SK-N-SH treated with all-trans-retinoic acid at 6 μM for 48 hours (cell line): Measurements from ENCODE around the gene NPM3.

ENCODE experiments used
- ATAC-seq: fragments of 200-7000 bp; cut with Tn5 transposase; 3 replicates; pipeline ENCODE4 v1.9.1; 2020; ENCODE audit warnings: mild to moderate bottlenecking, moderate library complexity
- ARNTL ChIP-seq: fragments of 450-650 bp; formaldehyde crosslinking; IDR thresholded peaks from 2 replicates; pipeline ENCODE4 v1.5.0; 2020; ENCODE audit warnings: low read depth, mild to moderate bottlenecking, moderate library complexity, borderline replicate concordance
- BACH2 ChIP-seq: fragments of 250-450 bp; sonication (Bioruptor Pico); IDR thresholded peaks from 2 replicates; pipeline ENCODE4 v1.9.0; 2021; ENCODE audit warnings: mild to moderate bottlenecking, borderline replicate concordance
- CSDC2 ChIP-seq: fragments of 250-450 bp; sonication (Bioruptor Pico); IDR thresholded peaks from 2 replicates; pipeline ENCODE4 v1.5.0; 2020; ENCODE audit warnings: mild to moderate bottlenecking, moderate library complexity
- GLIS3 ChIP-seq: fragments of 250-450 bp; sonication (Bioruptor Pico); IDR thresholded peaks from 2 replicates; pipeline ENCODE4 v1.5.0; 2020; ENCODE audit warnings: mild to moderate bottlenecking, moderate library complexity
- ISL1 ChIP-seq: fragments of 250-450 bp; sonication (Bioruptor Pico); IDR thresholded peaks from 2 replicates; pipeline ENCODE4 v2.1.2; 2022; ENCODE audit warnings: mild to moderate bottlenecking, moderate library complexity
- OSR1 ChIP-seq: fragments of 250-450 bp; sonication (Bioruptor Pico); IDR thresholded peaks from 2 replicates; pipeline ENCODE4 v1.8.0; 2022; ENCODE audit warnings: moderate library complexity, mild to moderate bottlenecking, inconsistent platforms
- PPARA ChIP-seq: fragments of 250-450 bp; sonication (Bioruptor Pico); IDR thresholded peaks from 2 replicates; pipeline ENCODE4 v1.5.0; 2020; ENCODE audit warnings: mild to moderate bottlenecking, borderline replicate concordance
- RARB ChIP-seq: fragments of 250-450 bp; sonication (Bioruptor Pico); IDR thresholded peaks from 2 replicates; pipeline ENCODE4 v1.8.0; 2021; ENCODE audit warnings: mild to moderate bottlenecking, moderate library complexity
- SNAI2 ChIP-seq: fragments of 250-450 bp; sonication (Bioruptor Pico); IDR thresholded peaks from 2 replicates; pipeline ENCODE4 v1.5.0; 2020; ENCODE audit warnings: mild to moderate bottlenecking, moderate library complexity
- TCF4 ChIP-seq: fragments of 250-450 bp; sonication (Bioruptor Pico); IDR thresholded peaks from 2 replicates; pipeline ENCODE4 v1.8.0; 2021; ENCODE audit warnings: mild to moderate bottlenecking, moderate library complexity, borderline replicate concordance
- TOX ChIP-seq: fragments of 250-450 bp; sonication (Bioruptor Pico); IDR thresholded peaks from 2 replicates; pipeline ENCODE4 v1.8.0; 2021; ENCODE audit warnings: mild to moderate bottlenecking, moderate library complexity, borderline replicate concordance
- ZC3H10 ChIP-seq: fragments of 250-450 bp; sonication (Bioruptor Pico); IDR thresholded peaks from 2 replicates; pipeline ENCODE4 v1.5.1; 2021; ENCODE audit warnings: mild to moderate bottlenecking, moderate library complexity
- ZFP30 ChIP-seq: fragments of 450-650 bp; formaldehyde crosslinking; IDR thresholded peaks from 2 replicates; pipeline ENCODE4 v1.5.0; 2022; ENCODE audit warnings: mild to moderate bottlenecking, moderate library complexity
- ZNF565 ChIP-seq: fragments of 450-650 bp; formaldehyde crosslinking; conservative IDR thresholded peaks from 2 replicates; pipeline ENCODE4 v1.5.0; 2020; ENCODE audit warnings: low read depth, mild to moderate bottlenecking, moderate library complexity
- ZNF70 ChIP-seq: fragments of 450-650 bp; formaldehyde crosslinking; IDR thresholded peaks from 2 replicates; pipeline ENCODE4 v1.5.0; 2020; ENCODE audit warnings: mild to moderate bottlenecking, moderate library complexity
- ZNF8 ChIP-seq: fragments of 450-650 bp; formaldehyde crosslinking; IDR thresholded peaks from 2 replicates; pipeline ENCODE4 v1.5.0; 2020; ENCODE audit warnings: mild to moderate bottlenecking, moderate library complexity
- TF ChIP-seq, protein P1 (sequence below): fragments of 250-450 bp; sonication (Bioruptor Pico); IDR thresholded peaks from 2 replicates; pipeline ENCODE4 v1.5.0; 2020; ENCODE audit warnings: mild to moderate bottlenecking, moderate library complexity
- TF ChIP-seq, protein P2 (sequence below): fragments of 250-450 bp; sonication (Bioruptor Pico); IDR thresholded peaks from 2 replicates; pipeline ENCODE4 v1.5.1; 2020; ENCODE audit warnings: low read depth, mild to moderate bottlenecking, moderate library complexity
- TF ChIP-seq, protein P3 (sequence below): fragments of 250-450 bp; sonication (Bioruptor Pico); IDR thresholded peaks from 2 replicates; pipeline ENCODE4 v1.8.0; 2021; ENCODE audit warnings: low read depth, mild to moderate bottlenecking, moderate library complexity, borderline replicate concordance
- TF ChIP-seq, protein P4 (sequence below): fragments of 250-450 bp; sonication (Bioruptor Pico); IDR thresholded peaks from 2 replicates; pipeline ENCODE4 v1.8.0; 2020; ENCODE audit warnings: mild to moderate bottlenecking, moderate library complexity, borderline replicate concordance

The NPM3 gene

DNA sequence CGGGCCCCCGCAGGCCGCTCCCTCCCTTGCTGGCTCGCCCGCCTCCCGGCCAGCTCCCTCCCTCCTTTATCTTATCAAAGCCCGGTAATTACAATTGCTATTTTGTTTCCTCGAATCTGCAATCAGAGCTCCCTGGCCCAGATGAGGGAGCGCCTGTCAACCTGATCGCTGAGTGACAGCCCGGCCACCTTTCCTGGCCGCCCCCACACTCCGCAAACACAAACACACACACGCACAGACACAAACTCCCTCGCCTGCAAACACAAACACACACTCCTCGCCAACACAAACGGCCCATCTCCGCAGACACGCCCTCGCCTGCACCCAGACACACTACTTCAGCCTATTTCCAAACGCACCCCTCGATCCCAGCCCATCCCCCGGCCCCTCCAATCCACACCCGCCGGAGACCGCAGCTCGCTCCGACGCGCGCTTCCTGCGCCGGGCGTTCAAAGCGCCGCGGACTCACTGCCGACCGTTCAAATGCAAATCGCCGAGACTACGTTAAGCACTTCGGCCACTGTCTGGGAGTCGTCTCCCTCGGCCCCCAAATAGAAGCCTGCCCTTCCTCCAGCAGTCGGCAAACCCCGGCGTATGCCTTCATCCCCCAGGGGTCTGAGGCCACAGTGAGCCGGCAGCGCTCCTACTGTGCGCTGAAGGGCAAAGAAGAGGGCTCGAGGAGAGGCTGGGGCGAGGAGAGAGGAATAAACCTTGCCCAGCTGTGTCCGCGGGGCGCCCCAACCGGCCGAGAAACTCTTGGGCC is 4.3 kb downstream of the NPM3 start:
- TF ChIP-seq CSDC2 (CRISPR knock-in tag) (no peak), ZNF8 (CRISPR knock-in tag) (no peak)
- TF ChIP-seq, protein P1, sequence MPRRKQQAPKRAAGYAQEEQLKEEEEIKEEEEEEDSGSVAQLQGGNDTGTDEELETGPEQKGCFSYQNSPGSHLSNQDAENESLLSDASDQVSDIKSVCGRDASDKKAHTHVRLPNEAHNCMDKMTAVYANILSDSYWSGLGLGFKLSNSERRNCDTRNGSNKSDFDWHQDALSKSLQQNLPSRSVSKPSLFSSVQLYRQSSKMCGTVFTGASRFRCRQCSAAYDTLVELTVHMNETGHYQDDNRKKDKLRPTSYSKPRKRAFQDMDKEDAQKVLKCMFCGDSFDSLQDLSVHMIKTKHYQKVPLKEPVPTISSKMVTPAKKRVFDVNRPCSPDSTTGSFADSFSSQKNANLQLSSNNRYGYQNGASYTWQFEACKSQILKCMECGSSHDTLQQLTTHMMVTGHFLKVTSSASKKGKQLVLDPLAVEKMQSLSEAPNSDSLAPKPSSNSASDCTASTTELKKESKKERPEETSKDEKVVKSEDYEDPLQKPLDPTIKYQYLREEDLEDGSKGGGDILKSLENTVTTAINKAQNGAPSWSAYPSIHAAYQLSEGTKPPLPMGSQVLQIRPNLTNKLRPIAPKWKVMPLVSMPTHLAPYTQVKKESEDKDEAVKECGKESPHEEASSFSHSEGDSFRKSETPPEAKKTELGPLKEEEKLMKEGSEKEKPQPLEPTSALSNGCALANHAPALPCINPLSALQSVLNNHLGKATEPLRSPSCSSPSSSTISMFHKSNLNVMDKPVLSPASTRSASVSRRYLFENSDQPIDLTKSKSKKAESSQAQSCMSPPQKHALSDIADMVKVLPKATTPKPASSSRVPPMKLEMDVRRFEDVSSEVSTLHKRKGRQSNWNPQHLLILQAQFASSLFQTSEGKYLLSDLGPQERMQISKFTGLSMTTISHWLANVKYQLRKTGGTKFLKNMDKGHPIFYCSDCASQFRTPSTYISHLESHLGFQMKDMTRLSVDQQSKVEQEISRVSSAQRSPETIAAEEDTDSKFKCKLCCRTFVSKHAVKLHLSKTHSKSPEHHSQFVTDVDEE: no peak
- no peak for ATAC-seq

DNA sequence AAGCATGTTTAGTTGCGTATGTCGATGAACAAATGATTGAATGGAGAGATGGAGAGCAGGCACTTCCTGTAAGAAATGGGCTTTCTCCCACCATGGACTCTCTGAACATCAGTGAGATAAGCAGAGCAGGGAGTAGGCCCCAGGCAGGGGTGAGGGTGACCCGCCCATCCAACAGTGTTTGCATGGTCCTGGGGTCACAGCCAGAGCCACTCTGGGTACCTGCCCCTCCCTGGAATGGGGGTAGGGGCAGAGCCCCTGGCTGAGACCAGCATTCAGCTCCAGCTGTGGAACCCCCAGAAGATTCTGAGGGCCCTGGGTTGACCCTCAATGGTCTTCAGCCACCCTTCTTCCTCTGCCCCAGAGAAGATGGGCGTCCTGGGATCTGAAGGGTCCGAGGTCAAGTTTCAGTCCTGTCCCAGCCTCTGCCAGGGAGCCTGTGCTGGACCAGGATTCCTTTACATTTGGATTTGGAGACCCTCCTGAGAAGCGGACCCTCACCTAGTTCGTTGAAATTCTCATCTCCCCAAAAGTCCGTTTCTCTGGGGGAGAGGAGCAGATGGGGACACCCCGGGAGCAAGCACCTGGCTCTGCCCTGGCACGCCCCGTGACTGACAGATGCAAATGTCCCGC is 5.0 kb downstream of the NPM3 start:
- ATAC-seq: no peak

DNA sequence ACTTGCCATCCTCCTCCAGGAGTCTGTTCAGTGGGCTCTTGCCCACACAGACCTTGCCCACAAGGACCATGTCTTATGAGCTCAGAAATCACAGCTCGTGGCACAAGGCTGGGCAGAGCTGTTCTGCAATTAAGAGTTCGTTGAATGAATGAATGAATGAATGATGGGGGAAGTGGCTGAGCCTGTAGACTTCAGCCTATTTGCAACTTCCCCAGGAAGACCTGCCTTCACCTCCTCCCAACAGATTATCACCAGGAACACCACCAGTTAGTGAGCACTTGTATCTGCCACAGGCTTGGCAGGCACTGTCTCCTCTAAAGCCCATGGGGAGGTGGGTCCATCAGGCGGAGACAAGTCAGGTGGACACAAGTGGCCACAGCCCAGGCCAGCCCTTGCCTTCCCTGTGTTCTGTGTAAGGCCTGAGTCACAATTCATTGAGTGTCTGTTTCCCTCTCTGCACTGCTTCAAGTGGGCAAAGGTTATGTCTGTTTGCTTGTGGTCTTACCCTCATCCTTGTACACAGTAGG is 5.6 kb downstream of the NPM3 start:
- no peak for ATAC-seq

More for the DNA sequence above, 5.0 kb downstream of the NPM3 start:
- TF ChIP-seq RARB: no peak
- no peak for TF ChIP-seq ZNF70
- no peak for TF ChIP-seq SNAI2 (CRISPR knock-in tag)
- TF ChIP-seq BACH2 (CRISPR knock-in tag): no peak
- no peak for TF ChIP-seq PPARA (CRISPR knock-in tag)
- TF ChIP-seq, protein P2, sequence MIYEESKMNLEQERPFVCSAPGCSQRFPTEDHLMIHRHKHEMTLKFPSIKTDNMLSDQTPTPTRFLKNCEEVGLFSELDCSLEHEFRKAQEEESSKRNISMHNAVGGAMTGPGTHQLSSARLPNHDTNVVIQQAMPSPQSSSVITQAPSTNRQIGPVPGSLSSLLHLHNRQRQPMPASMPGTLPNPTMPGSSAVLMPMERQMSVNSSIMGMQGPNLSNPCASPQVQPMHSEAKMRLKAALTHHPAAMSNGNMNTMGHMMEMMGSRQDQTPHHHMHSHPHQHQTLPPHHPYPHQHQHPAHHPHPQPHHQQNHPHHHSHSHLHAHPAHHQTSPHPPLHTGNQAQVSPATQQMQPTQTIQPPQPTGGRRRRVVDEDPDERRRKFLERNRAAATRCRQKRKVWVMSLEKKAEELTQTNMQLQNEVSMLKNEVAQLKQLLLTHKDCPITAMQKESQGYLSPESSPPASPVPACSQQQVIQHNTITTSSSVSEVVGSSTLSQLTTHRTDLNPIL (CRISPR knock-in tag): no peak
- no peak for TF ChIP-seq TCF4

More for the DNA sequence above, 5.6 kb downstream of the NPM3 start:
- TF ChIP-seq GLIS3 (no peak), SNAI2 (CRISPR knock-in tag) (no peak), TOX (no peak), RARB (no peak), ISL1 (no peak), ARNTL (CRISPR knock-in tag) (no peak), OSR1 (CRISPR knock-in tag) (no peak), BACH2 (CRISPR knock-in tag) (no peak), CSDC2 (CRISPR knock-in tag) (no peak), ZFP30 (no peak), ZNF8 (CRISPR knock-in tag) (no peak), ZNF565 (CRISPR knock-in tag) (no peak), TCF4 (no peak), ZC3H10 (CRISPR knock-in tag) (no peak), ZNF70 (no peak), PPARA (CRISPR knock-in tag) (no peak)
- TF ChIP-seq, protein P3, sequence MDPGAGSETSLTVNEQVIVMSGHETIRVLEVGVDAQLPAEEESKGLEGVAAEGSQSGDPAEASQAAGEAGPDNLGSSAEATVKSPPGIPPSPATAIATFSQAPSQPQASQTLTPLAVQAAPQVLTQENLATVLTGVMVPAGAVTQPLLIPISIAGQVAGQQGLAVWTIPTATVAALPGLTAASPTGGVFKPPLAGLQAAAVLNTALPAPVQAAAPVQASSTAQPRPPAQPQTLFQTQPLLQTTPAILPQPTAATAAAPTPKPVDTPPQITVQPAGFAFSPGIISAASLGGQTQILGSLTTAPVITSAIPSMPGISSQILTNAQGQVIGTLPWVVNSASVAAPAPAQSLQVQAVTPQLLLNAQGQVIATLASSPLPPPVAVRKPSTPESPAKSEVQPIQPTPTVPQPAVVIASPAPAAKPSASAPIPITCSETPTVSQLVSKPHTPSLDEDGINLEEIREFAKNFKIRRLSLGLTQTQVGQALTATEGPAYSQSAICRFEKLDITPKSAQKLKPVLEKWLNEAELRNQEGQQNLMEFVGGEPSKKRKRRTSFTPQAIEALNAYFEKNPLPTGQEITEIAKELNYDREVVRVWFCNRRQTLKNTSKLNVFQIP (CRISPR knock-in tag): no peak
- TF ChIP-seq, protein P1: no peak
- TF ChIP-seq, protein P4, sequence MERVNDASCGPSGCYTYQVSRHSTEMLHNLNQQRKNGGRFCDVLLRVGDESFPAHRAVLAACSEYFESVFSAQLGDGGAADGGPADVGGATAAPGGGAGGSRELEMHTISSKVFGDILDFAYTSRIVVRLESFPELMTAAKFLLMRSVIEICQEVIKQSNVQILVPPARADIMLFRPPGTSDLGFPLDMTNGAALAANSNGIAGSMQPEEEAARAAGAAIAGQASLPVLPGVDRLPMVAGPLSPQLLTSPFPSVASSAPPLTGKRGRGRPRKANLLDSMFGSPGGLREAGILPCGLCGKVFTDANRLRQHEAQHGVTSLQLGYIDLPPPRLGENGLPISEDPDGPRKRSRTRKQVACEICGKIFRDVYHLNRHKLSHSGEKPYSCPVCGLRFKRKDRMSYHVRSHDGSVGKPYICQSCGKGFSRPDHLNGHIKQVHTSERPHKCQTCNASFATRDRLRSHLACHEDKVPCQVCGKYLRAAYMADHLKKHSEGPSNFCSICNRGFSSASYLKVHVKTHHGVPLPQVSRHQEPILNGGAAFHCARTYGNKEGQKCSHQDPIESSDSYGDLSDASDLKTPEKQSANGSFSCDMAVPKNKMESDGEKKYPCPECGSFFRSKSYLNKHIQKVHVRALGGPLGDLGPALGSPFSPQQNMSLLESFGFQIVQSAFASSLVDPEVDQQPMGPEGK (CRISPR knock-in tag): no peak
